GM23338 (cell line): Measurements from ENCODE around the gene GLB1L3. TPM values are rescaled to one million over a fixed set of nuclear protein-coding genes. Genes with fewer than 3 reads are reported as not detected.

Experiments
- ATAC-seq: fragments of 200-7000 bp; cut with Tn5 transposase; 3 replicates; pipeline ENCODE4 v1.9.1; 2020
- DNase-seq: peaks from one replicate; pipeline ENCODE4 v3.0.0-alpha.2; 2015; ENCODE audit warnings: low spot score
- H2AFZ ChIP-seq: fragments of 200-600 bp; sonication (generic); 2 replicates; pipeline ENCODE4 v1.8.0; 2016; ENCODE audit warnings: antibody characterized with exemption, mild to moderate bottlenecking, moderate library complexity
- H3F3A ChIP-seq: fragments of 200-600 bp; sonication (generic); replicated peaks from 2 replicates; pipeline ENCODE4 v1.8.0; 2017; ENCODE audit warnings: antibody characterized with exemption, mixed run types, low read depth
- H3K27ac ChIP-seq: fragments of 200-600 bp; sonication (generic); 2 replicates; pipeline ENCODE4 v1.6.1; 2016; ENCODE audit warnings: low read depth
- H3K27me3 ChIP-seq: fragments of 200-600 bp; sonication (generic); 2 replicates; pipeline ENCODE4 v1.8.0; 2016; ENCODE audit warnings: mild to moderate bottlenecking, mixed run types, moderate library complexity; ENCODE audit not compliant: insufficient read depth
- H3K36me3 ChIP-seq: fragments of 200-600 bp; sonication (generic); 2 replicates; pipeline ENCODE4 v1.8.0; 2016; ENCODE audit warnings: mild to moderate bottlenecking; ENCODE audit not compliant: insufficient read depth
- H3K4me1 ChIP-seq: fragments of 200-600 bp; sonication (generic); 2 replicates; pipeline ENCODE4 v1.8.0; 2016; ENCODE audit warnings: mild to moderate bottlenecking, moderate library complexity; ENCODE audit not compliant: insufficient read depth
- H3K4me2 ChIP-seq: fragments of 200-600 bp; sonication (generic); 2 replicates; pipeline ENCODE4 v1.7.1; 2017; ENCODE audit warnings: mixed run types
- H3K4me3 ChIP-seq: fragments of 200-600 bp; sonication (generic); 2 replicates; pipeline ENCODE4 v1.6.1; 2016; ENCODE audit warnings: mixed run types
- H3K79me2 ChIP-seq: fragments of 200-600 bp; sonication (generic); replicated peaks from 2 replicates; pipeline ENCODE4 v1.8.0; 2017; ENCODE audit warnings: mild to moderate bottlenecking; ENCODE audit not compliant: insufficient read depth
- H3K9me2 ChIP-seq: fragments of 200-600 bp; sonication (generic); 2 replicates; pipeline ENCODE4 v1.8.0; 2017; ENCODE audit not compliant: insufficient read depth
- H4K20me1 ChIP-seq: fragments of 200-600 bp; sonication (generic); replicated peaks from 2 replicates; pipeline ENCODE4 v1.8.0; 2017; ENCODE audit warnings: mild to moderate bottlenecking; ENCODE audit not compliant: insufficient read depth
- H3K27ac Mint-ChIP-seq: 2 replicates; pipeline ENCODE4 v1.8.0; 2020; ENCODE audit warnings: inconsistent platforms, mild to moderate bottlenecking, moderate library complexity, mixed read lengths
- H3K27me3 Mint-ChIP-seq: 3 replicates; pipeline ENCODE4 v1.8.0; 2022; ENCODE audit warnings: low read depth, mild to moderate bottlenecking, moderate library complexity, mixed read lengths, inconsistent platforms; ENCODE audit not compliant: insufficient read depth, poor library complexity
- H3K36me3 Mint-ChIP-seq: 3 replicates; pipeline ENCODE4 v1.8.0; 2021; ENCODE audit warnings: low read depth, mild to moderate bottlenecking, inconsistent platforms, moderate library complexity, mixed read lengths
- H3K4me1 Mint-ChIP-seq: 3 replicates; pipeline ENCODE4 v1.8.0; 2020; ENCODE audit warnings: mild to moderate bottlenecking, inconsistent platforms, mixed read lengths
- H3K4me3 Mint-ChIP-seq: 3 replicates; pipeline ENCODE4 v1.8.0; 2021; ENCODE audit warnings: moderate library complexity, mild to moderate bottlenecking, inconsistent platforms, mixed read lengths
- H3K9me3 Mint-ChIP-seq: 3 replicates; pipeline ENCODE4 v1.8.0; 2020; ENCODE audit warnings: moderate library complexity, mild to moderate bottlenecking, inconsistent platforms, mixed read lengths
- CREB1 ChIP-seq: fragments of 250-450 bp; sonication (Bioruptor Pico); IDR thresholded peaks from 2 replicates; pipeline ENCODE4 v1.5.0; 2020; ENCODE audit warnings: low read depth, mild to moderate bottlenecking, moderate library complexity
- EZH2phosphoT487 ChIP-seq: fragments of 200-600 bp; sonication (generic); IDR thresholded peaks from one replicate; pipeline ENCODE4 v1.8.1; 2018; ENCODE audit warnings: antibody characterized with exemption; ENCODE audit not compliant: unreplicated experiment
- JUNB ChIP-seq: IDR thresholded peaks from one replicate; pipeline ENCODE4 v1.6.1; 2016; ENCODE audit warnings: antibody characterized with exemption; ENCODE audit not compliant: unreplicated experiment
- NANOG ChIP-seq: IDR thresholded peaks from 2 replicates; pipeline ENCODE4 v1.6.1; 2016; ENCODE audit warnings: antibody characterized with exemption, borderline replicate concordance
- POLR2AphosphoS5 ChIP-seq: IDR thresholded peaks from 2 replicates; pipeline ENCODE4 v1.6.1; 2016; ENCODE audit warnings: antibody characterized with exemption, low read depth
- ZNF331 ChIP-seq: fragments of 250-450 bp; sonication (Bioruptor Pico); IDR thresholded peaks from 2 replicates; pipeline ENCODE4 v1.5.0; 2020; ENCODE audit warnings: low read depth, mild to moderate bottlenecking, moderate library complexity
- polyA plus RNA-seq: library from polyadenylated mRNA; unstranded; fragments of >200 nt; fragmentation: Nextera tagmentation; extraction: Ambion mirVana; gene quantifications from 2 replicates; pipeline ENCODE4 v1.2.1, GENCODE V29; 2016
- total RNA-seq: library from RNA; depleted of rRNA; stranded (reverse); fragments of >200 nt; shearing (Covaris generic); gene quantifications from 2 replicates; pipeline ENCODE4 v1.2.3, GENCODE V29; 2014
- TF ChIP-seq, protein P1 (sequence below), 2 experiments: fragments of 200-600 bp in 1 of 2; sonication (generic) in 1 of 2; conservative IDR thresholded peaks; 2 replicates each; pipeline versions ENCODE4 v1.5.1 to v1.6.1; 2016 to 2017; ENCODE audit warnings: antibody characterized with exemption in 2 of 2, low read depth in 2 of 2, mild to moderate bottlenecking in 2 of 2, moderate library complexity in 1 of 2
- TF ChIP-seq, protein P2 (sequence below): IDR thresholded peaks from 2 replicates; pipeline ENCODE4 v1.6.1; 2016; ENCODE audit warnings: antibody characterized with exemption
- TF ChIP-seq, protein P3 (sequence below): fragments of 250-450 bp; sonication (Bioruptor Pico); IDR thresholded peaks from 2 replicates; pipeline ENCODE4 v1.5.0; 2020; ENCODE audit warnings: mild to moderate bottlenecking, moderate library complexity
- TF ChIP-seq, protein P4 (sequence below): IDR thresholded peaks from one replicate; pipeline ENCODE4 v1.6.1; 2018; ENCODE audit warnings: antibody characterized with exemption; ENCODE audit not compliant: unreplicated experiment

The GLB1L3 gene
- total and polyA plus RNA-seq, 2 experiments from 2014 or later, result 28.8 to 33.1 TPM

DNA sequence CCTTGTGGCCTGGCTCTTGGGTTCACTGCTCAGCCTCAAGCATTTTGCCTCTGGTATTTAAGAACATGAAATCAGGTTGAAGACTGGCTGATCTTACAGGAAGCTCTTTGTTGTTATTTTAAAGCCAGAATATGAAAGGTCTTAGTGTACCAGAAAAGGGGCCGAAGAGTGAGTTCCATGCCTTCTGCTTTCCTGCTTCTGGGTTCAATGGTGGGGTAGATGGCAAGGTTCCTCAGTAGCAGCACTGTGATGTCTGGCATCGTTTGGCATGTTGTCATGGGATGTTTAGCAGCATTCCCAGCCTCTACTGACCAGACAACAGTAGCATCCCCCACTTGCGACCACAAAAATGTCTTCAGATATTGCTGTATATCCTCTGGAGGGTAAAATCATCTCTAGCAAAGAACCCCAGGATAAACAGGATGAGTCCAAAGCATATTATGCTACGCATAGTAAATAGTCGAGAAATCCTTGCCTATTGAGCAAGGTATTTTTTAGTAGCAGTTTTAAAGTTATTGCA lies 49.3 kb upstream of the GLB1L3 start (continued):
- TF ChIP-seq, protein P1, sequence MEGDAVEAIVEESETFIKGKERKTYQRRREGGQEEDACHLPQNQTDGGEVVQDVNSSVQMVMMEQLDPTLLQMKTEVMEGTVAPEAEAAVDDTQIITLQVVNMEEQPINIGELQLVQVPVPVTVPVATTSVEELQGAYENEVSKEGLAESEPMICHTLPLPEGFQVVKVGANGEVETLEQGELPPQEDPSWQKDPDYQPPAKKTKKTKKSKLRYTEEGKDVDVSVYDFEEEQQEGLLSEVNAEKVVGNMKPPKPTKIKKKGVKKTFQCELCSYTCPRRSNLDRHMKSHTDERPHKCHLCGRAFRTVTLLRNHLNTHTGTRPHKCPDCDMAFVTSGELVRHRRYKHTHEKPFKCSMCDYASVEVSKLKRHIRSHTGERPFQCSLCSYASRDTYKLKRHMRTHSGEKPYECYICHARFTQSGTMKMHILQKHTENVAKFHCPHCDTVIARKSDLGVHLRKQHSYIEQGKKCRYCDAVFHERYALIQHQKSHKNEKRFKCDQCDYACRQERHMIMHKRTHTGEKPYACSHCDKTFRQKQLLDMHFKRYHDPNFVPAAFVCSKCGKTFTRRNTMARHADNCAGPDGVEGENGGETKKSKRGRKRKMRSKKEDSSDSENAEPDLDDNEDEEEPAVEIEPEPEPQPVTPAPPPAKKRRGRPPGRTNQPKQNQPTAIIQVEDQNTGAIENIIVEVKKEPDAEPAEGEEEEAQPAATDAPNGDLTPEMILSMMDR (conservative IDR thresholded peaks at IDR 0.05; ENCODE audit: low read depth in 2 of 2), result no peak
- TF ChIP-seq JUNB (no peak), NANOG (no peak)
- TF ChIP-seq, protein P2, sequence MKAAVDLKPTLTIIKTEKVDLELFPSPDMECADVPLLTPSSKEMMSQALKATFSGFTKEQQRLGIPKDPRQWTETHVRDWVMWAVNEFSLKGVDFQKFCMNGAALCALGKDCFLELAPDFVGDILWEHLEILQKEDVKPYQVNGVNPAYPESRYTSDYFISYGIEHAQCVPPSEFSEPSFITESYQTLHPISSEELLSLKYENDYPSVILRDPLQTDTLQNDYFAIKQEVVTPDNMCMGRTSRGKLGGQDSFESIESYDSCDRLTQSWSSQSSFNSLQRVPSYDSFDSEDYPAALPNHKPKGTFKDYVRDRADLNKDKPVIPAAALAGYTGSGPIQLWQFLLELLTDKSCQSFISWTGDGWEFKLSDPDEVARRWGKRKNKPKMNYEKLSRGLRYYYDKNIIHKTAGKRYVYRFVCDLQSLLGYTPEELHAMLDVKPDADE, result no peak

DNA sequence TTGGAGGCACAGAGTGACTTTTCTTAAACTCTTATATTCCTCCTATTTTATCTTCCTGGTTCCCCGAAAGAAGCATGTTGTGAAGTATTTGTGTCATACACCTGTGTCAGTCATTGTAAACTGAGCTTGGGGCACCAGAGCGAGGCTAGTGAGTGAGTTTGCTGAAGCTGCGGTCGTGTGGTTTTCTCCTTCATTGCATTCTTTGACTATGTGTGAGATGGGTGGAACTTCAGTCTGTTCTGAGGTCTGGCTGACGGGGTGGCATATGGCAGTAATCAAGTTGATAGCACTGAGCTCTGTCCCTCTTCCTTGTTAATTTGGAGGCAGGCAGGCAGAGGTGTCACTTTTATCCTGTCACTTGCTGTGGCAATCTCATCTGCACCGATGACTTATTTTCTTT lies 47.6 kb upstream of the GLB1L3 start:
- no peak for DNase-seq
- peaks cover 15% of the 10 kb centered on the region for H3K4me1 Mint-ChIP-seq
- H3K27ac Mint-ChIP-seq, result no peak overlapping the region
- TF ChIP-seq, protein P3, sequence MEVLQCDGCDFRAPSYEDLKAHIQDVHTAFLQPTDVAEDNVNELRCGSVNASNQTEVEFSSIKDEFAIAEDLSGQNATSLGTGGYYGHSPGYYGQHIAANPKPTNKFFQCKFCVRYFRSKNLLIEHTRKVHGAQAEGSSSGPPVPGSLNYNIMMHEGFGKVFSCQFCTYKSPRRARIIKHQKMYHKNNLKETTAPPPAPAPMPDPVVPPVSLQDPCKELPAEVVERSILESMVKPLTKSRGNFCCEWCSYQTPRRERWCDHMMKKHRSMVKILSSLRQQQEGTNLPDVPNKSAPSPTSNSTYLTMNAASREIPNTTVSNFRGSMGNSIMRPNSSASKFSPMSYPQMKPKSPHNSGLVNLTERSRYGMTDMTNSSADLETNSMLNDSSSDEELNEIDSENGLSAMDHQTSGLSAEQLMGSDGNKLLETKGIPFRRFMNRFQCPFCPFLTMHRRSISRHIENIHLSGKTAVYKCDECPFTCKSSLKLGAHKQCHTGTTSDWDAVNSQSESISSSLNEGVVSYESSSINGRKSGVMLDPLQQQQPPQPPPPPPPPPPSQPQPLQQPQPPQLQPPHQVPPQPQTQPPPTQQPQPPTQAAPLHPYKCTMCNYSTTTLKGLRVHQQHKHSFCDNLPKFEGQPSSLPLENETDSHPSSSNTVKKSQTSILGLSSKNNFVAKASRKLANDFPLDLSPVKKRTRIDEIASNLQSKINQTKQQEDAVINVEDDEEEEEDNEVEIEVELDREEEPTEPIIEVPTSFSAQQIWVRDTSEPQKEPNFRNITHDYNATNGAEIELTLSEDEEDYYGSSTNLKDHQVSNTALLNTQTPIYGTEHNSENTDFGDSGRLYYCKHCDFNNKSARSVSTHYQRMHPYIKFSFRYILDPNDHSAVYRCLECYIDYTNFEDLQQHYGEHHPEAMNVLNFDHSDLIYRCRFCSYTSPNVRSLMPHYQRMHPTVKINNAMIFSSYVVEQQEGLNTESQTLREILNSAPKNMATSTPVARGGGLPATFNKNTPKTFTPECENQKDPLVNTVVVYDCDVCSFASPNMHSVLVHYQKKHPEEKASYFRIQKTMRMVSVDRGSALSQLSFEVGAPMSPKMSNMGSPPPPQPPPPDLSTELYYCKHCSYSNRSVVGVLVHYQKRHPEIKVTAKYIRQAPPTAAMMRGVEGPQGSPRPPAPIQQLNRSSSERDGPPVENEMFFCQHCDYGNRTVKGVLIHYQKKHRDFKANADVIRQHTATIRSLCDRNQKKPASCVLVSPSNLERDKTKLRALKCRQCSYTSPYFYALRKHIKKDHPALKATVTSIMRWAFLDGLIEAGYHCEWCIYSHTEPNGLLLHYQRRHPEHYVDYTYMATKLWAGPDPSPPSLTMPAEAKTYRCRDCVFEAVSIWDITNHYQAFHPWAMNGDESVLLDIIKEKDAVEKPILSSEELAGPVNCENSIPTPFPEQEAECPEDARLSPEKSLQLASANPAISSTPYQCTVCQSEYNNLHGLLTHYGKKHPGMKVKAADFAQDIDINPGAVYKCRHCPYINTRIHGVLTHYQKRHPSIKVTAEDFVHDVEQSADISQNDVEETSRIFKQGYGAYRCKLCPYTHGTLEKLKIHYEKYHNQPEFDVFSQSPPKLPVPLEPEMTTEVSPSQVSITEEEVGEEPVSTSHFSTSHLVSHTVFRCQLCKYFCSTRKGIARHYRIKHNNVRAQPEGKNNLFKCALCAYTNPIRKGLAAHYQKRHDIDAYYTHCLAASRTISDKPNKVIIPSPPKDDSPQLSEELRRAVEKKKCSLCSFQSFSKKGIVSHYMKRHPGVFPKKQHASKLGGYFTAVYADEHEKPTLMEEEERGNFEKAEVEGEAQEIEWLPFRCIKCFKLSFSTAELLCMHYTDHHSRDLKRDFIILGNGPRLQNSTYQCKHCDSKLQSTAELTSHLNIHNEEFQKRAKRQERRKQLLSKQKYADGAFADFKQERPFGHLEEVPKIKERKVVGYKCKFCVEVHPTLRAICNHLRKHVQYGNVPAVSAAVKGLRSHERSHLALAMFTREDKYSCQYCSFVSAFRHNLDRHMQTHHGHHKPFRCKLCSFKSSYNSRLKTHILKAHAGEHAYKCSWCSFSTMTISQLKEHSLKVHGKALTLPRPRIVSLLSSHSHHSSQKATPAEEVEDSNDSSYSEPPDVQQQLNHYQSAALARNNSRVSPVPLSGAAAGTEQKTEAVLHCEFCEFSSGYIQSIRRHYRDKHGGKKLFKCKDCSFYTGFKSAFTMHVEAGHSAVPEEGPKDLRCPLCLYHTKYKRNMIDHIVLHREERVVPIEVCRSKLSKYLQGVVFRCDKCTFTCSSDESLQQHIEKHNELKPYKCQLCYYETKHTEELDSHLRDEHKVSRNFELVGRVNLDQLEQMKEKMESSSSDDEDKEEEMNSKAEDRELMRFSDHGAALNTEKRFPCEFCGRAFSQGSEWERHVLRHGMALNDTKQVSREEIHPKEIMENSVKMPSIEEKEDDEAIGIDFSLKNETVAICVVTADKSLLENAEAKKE, result no peak
- TF ChIP-seq, protein P4, sequence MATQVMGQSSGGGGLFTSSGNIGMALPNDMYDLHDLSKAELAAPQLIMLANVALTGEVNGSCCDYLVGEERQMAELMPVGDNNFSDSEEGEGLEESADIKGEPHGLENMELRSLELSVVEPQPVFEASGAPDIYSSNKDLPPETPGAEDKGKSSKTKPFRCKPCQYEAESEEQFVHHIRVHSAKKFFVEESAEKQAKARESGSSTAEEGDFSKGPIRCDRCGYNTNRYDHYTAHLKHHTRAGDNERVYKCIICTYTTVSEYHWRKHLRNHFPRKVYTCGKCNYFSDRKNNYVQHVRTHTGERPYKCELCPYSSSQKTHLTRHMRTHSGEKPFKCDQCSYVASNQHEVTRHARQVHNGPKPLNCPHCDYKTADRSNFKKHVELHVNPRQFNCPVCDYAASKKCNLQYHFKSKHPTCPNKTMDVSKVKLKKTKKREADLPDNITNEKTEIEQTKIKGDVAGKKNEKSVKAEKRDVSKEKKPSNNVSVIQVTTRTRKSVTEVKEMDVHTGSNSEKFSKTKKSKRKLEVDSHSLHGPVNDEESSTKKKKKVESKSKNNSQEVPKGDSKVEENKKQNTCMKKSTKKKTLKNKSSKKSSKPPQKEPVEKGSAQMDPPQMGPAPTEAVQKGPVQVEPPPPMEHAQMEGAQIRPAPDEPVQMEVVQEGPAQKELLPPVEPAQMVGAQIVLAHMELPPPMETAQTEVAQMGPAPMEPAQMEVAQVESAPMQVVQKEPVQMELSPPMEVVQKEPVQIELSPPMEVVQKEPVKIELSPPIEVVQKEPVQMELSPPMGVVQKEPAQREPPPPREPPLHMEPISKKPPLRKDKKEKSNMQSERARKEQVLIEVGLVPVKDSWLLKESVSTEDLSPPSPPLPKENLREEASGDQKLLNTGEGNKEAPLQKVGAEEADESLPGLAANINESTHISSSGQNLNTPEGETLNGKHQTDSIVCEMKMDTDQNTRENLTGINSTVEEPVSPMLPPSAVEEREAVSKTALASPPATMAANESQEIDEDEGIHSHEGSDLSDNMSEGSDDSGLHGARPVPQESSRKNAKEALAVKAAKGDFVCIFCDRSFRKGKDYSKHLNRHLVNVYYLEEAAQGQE, result no peak
- TF ChIP-seq POLR2AphosphoS5 (no peak), EZH2phosphoT487 (no peak), CREB1 (no peak), ZNF331 (CRISPR knock-in tag) (no peak), JUNB (no peak)
- TF ChIP-seq, protein P1 (conservative IDR thresholded peaks at IDR 0.05; ENCODE audit: low read depth in 2 of 2), result no peak

More for the DNA sequence above, 47.6 kb upstream of the GLB1L3 start:
- Histone ChIP-seq H3K36me3 (no peaks in the 10 kb centered on the region), H3K27me3 (peaks cover 13% of the 10 kb centered on the region; the same call in 1 of the 2 replicates), H2AFZ (no peak overlapping the region), H3K4me3 (no peak overlapping the region), H3K4me1 (peaks cover 6% of the 10 kb centered on the region; the same call in 1 of the 2 replicates), H4K20me1 (peaks cover 13% of the 10 kb centered on the region), H3K27ac (no peak overlapping the region), H3K4me2 (no peak overlapping the region), H3K79me2 (peaks cover 40% of the 10 kb centered on the region), H3K9me2 (no peaks in the 10 kb centered on the region), H3F3A (0 out of 2 replicates have a peak, but pooled peaks cover 2% of the 10 kb centered on the region)
- Mint-ChIP-seq H3K36me3 (no peaks in the 10 kb centered on the region), H3K27me3 (peaks cover 16% of the 10 kb centered on the region), H3K9me3 (no peaks in the 10 kb centered on the region), H3K4me3 (no peak overlapping the region)
- no peak for ATAC-seq
